HT1080 (cell line): ENCODE measurements around the gene SHH. TPM values are rescaled to one million over a fixed set of nuclear protein-coding genes. Genes with fewer than 3 reads are reported as not detected.
A peak's percentile ranks its signal among the peaks of the same experiment; 100 is the strongest.
"Not testable (repeated sequence)": the region's sequence is repeated elsewhere in the genome, so short reads cannot be mapped to it uniquely, and the experiment has no call there.

Experiments
- DNase-seq: peaks from one replicate; pipeline ENCODE4 v3.0.0-alpha.2; 2015; ENCODE audit warnings: low read depth
- total RNA-seq: library from RNA; depleted of rRNA; stranded (reverse); fragments of >200 nt; shearing (Covaris generic); gene quantifications from 2 replicates; pipeline ENCODE4 v1.2.3, GENCODE V29; 2014

The SHH gene
- total RNA-seq, 1 experiment from 2014 or later = not detected

DNA sequence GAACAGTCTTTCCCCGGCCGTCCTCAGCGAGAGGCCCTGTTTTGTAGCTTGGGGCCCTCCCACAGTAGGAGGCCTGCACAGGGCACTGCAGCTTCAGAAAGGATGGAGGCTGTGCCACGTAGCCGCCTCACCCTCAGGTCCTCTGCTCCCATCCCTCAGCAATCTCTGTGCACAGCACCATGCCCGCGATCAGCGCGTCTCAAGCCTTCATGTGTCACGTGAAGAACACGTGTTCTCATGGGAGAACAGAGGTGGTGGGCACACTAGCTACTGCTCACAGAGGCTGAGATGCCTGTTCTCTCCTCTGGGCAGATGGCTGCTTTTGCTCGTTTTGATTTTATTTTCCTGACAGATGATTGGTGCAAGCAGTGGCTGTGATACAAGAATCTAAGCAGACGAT, 8.5 kb upstream of the SHH start:
- no peak for DNase-seq

- no peak for DNase-seq
These were observed 8.0 kb upstream of the SHH start for GRCh38 chr7:155820246-155820645.

DNA sequence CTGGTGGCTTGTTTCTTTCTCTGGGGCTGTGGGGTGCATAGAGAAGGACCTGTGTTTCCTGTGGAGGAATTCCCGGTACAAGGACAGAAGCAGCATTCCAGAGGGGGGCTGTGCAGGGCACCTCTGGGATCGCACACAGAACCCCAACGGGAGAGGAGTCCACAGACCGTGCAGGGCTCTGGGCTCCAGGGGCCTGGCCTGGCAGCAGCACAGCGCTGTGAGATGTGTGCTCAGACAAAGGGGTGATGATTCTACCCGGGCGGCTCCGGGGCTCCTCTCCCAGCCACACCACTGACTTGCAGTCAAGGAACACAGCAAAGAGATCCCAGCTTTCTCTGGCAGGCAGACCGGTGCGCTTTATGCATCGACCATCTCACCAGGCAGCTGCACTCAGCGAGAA, 6.9 kb upstream of the SHH start:
- no peak for DNase-seq

DNA sequence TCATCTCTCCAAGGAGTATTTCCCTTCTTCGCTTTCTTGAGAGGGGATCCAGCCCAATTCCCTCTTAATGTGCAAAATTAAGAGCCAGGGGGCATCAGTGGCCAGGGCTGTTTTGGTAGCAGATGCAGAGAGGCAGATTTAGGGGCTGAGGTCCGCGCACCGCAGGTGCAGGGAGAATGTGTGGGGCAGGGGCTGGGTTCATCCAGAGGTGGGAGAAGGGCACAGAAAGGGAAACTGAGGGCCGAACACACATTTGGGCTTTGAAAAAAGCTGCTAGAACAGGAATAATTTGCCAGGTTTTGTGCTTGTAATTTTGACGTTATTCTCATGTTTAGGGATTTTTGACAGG, 6.5 kb upstream of the SHH start:
- DNase-seq = no peak

DNA sequence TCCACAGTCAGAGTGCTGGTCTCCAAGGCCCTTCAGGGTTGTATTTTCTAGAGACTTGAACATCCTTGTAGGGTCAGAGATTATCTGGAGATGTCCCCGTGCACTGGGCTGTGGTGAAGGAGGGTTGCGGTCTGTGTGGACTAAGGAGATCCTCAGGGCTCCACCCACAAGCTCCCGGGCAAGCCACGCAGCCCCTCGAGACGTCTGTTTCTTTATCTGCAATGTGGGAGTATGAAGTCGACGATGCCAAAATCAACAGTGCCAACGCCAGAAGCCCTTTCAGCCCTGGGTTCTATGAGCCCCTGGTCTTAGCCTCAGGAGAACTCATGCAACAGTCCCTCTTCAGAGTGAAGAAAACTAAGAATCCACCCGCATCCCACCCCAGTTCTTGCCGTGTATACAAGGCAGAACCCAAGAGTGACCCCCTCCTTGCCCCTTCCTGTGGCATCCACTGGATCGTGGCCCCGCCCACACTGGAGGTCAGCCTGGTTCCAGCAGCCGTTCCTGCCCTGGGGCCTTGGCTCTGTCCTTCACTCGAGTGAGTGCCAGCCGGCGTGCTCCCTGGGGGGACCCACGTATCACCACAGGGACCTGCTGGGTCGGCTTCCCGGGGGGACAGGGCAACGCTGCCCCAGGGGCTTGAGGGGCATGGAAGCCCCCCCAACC, 6.0 kb upstream of the SHH start:
- DNase-seq = no peak

DNA sequence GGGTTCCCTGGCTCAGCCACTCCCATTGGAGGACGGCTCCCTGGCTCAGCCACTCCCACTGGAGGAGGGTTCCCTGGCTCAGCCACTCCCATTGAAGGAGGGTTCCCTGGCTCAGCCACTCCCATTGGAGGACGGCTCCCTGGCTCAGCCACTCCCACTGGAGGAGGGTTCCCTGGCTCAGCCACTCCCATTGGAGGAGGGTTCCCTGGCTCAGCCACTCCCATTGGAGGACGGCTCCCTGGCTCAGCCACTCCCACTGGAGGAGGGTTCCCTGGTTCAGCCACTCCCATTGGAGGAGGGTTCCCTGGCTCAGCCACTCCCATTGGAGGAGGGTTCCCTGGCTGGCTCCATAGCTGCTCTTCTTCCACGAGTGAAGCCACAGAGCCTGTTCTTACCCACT, 5.3 kb upstream of the SHH start:
- not testable (repeated sequence) for DNase-seq

DNA sequence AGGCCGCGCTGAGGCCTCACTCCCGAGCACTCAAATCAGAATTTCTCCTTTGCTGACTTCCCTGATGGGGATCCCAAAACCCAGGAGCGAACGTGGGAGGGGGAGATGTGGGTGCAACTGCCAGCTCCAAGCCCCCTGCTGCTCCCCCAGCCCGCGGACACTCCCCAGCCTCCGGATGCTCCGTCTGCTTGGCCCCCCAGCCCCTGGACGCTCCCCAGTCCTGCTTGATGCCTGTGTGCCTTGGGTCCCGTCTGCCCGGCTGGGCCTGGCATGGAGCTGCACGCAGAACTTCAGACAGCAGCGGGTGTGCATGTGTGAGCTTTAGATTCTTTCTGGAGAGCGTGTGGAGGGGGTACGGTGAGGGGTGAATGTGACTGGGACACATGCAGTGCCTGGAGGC, 4.7 kb upstream of the SHH start:
- DNase-seq = no peak

GRCh38 chr7:155816192-155816508, 3.9 kb upstream of the SHH start:
- no peak for DNase-seq

- DNase-seq = peak; percentile 38
These were observed 3.3 kb upstream of the SHH start for GRCh38 chr7:155815332-155816191.

DNA sequence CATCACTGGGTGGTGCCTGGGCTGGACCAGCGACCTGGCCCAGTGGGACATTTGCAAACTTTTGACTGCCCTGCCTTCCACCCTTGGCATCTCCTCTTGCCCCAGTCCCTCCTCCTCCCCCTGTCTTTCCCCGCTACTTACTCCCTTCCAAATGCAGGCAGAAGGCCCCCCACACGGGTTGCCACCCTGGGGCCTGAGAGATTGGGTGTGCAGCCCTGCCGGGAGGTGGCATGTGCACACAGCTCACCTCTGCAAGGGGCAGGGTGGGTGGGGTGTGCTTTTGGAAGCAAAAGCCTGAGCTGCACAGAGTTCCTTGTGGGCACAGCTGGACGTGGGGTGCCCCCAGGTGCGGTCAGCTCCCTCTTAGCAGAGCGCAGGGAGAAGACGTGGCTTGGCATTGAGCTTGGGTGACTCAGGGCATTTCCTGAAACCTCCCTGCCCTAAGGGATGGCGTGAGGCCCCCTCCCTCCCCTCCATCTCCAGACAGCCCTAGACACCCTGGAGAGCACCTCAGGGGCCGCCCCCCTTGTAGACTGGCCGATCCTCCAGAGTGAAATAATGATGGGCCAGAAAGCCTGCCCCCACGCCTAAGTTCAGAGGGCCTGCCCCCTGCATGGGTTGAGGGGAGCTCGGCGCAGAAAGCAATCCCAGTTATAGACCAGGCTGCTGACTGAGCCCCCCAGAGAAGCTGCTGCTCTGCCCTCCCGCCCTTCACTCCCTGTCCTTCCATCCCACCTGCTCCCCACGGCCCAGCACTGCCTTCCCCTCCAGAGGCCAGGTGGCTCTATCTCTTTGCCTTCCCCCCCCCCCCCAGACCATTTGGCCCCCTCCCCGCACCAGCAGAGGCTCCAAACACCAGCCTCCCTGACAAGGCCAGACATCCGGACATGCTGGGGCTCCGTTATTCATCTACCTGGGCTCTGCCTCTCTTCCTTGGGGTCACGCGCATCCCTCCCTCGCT, 2.3 kb upstream of the SHH start:
- peak; percentile 35 for DNase-seq

GRCh38 chr7:155813546-155814315, 1.5 kb upstream of the SHH start:
- DNase-seq = no peak

- DNase-seq = no peak
These were observed 862 bp upstream of the SHH start for GRCh38 chr7:155813125-155813524.

DNA sequence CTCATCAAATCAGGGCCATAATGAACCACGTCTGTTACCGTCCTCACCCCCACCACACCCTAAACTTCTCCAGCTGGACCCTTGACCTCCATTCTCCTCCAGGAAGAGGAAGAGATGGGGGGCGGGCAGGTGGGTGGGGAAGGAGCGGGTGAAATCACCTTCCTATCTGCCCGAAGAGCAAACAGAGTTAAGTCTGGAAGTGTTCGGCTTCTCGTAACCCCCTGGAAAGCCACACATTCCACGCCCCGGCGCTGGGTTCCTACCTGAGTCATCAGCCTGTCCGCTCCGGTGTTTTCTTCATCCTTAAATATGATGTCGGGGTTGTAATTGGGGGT, 736 bp downstream of the SHH start:
- DNase-seq = no peak

DNA sequence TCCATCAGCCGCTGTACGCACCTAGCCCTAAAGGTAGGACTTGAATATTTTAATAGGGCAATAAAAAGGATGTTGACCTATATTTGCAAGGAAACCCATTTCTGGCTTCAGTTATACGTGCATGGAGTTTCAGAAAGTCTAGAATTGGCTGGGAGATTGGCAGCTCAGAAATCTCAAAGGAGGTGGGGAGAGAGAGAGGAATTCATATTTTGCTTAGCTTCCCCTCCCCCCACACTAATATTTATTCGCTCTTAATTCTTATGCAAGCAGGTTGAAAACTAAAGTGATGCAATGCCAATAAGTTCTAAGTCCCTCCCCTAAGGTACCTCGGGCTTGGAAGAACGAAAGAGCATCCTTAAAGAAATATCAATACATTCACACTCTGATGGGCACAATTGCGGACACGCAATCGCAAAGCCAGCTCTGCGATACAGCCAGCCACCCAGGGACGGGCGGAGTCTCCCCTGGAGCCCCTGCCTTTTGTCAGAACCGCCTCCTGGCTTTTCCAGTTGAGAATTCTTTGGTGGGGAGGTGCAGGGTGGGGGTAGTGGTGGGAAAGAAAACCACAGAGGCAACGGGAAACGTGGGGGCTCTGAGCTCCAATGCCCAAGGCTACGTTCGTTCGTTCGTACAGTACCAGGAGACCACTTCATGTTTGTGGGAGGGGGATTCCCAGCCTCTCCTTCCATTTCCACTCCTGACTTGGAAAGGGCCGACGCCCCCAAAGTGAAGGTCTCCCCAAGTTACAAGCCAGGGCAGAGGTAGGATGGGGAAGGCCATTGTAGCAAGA, 1.3 kb downstream of the SHH start:
- DNase-seq = no peak

DNA sequence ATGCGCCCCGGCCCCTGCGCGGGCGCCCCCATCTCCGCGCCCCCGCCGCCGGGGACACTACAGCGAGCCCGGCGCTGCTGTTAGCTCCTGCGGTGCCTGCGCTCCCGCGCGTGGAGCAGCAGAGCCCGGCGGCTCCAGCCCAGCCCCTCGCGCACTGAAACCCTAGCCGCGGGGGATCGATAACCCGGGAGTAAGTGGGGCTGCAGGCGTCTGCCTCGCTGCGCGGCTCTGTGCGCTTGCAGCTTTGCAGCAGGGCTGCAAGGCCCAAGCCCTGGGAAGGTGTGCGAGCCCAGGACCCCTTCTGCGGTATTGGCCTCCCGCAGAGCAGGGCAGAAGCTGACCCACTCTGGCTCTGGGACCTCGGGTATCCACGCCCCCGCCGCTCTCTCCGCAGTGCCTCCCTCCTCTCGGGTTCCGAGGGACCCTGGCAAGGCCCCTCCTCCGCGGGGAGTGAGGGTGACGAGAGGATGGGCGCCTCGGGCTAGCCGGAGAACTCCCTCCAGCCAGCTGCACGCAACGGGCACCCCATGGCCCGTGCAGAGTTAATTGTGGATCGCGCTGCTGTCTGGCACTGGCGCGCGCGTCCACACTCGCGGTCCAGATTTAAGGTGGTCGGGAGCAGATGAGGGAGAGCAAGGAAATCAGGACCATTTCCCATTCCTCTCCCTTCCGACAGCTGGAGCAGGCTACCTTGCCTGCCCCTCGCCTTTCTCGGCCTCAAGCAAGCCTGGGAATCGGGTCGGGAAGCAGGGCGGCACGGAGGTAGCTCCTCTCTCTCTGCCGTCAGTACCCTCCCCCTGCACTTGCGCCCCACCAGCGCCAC, 2.1 kb downstream of the SHH start:
- DNase-seq = no peak

DNA sequence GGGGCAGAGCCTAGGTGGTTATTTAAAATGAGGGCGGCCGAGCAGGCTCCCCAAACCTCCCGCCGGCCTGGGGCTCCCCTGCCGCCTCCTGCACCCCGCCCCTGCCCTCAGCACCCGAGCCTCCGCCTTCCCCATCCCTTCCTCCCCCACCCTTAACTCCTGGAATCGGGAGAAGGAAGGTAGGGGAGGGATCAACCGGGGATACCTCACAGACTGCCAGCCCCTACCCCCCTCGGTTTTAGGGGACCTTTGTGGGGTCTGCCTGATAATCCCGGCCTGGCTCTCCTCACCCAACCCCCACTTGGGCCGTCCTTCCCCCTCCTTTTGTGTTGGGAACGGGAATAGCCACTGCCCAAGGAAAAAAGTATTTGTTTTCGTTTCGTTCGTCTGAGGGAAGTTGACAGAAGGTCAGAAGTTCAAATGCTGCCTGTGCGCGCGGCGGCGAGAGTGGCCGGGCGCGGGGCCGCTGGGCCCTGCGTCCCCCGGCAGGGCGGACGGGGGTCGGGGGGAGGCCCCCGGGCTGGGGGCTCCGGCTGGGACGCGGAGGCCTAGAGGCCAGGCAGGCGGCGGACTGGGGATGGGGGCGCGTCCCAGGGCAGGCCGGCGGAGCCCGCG, 2.8 kb downstream of the SHH start:
- DNase-seq = no peak

GRCh38 chr7:155808549-155809331, 3.5 kb downstream of the SHH start:
- no peak for DNase-seq

- DNase-seq = no peak
These were observed 4.3 kb downstream of the SHH start for GRCh38 chr7:155807789-155808548.
